HG02763 (cell line): ENCODE data around the gene WDR59.

Experiments
- ATAC-seq: cut with Tn5 transposase; IDR thresholded peaks from one replicate; pipeline ENCODE4 v1.9.1; 2021; ENCODE audit warnings: mild to moderate bottlenecking, moderate library complexity; ENCODE audit not compliant: unreplicated experiment

Gene WDR59

GRCh38 chr16:74825016-74825415, 159.9 kb downstream of the WDR59 start:
- no peak for ATAC-seq
